MM.1S (cell line): ENCODE results near the gene TPM1.

Experiments used
- DNase-seq: peaks from one replicate; pipeline ENCODE4 v3.0.0-alpha.2; 2015
- H2AFZ ChIP-seq: fragments of 300-600 bp; sonication (generic); 2 replicates; pipeline ENCODE4 v1.6.0; 2016; ENCODE audit warnings: antibody characterized with exemption, low read length
- H3F3A ChIP-seq: fragments of 300-600 bp; sonication (generic); 2 replicates; pipeline ENCODE4 v1.6.1; 2016; ENCODE audit warnings: mild to moderate bottlenecking, antibody characterized with exemption, low read length, moderate library complexity, mixed read lengths; ENCODE audit not compliant: insufficient read depth
- H3K27ac ChIP-seq: fragments of 300-600 bp; sonication (generic); 2 replicates; pipeline ENCODE4 v1.5.1; 2016; ENCODE audit warnings: mild to moderate bottlenecking, low read length
- H3K27me3 ChIP-seq: fragments of 300-600 bp; sonication (generic); replicated peaks from 2 replicates; pipeline ENCODE4 v1.6.0; 2016; ENCODE audit warnings: low read length; ENCODE audit not compliant: insufficient read depth
- H3K36me3 ChIP-seq: fragments of 300-600 bp; sonication (generic); replicated peaks from 2 replicates; pipeline ENCODE4 v1.6.1; 2016; ENCODE audit warnings: mild to moderate bottlenecking, low read length, mixed read lengths; ENCODE audit not compliant: insufficient read depth
- H3K4me1 ChIP-seq: fragments of 300-600 bp; sonication (generic); 2 replicates; pipeline ENCODE4 v1.6.1; 2016; ENCODE audit warnings: low read length, mixed read lengths
- H3K4me2 ChIP-seq: fragments of 300-600 bp; sonication (generic); 2 replicates; pipeline ENCODE4 v1.6.0; 2016; ENCODE audit warnings: low read depth, low read length
- H3K4me3 ChIP-seq: fragments of 300-600 bp; sonication (generic); 2 replicates; pipeline ENCODE4 v1.5.1; 2016; ENCODE audit warnings: low read length, mixed read lengths
- H3K79me2 ChIP-seq: fragments of 300-600 bp; sonication (generic); 2 replicates; pipeline ENCODE4 v1.6.1; 2016; ENCODE audit warnings: mixed run types, low read length, mixed read lengths
- H3K9ac ChIP-seq: fragments of 300-600 bp; sonication (generic); 2 replicates; pipeline ENCODE4 v1.6.1; 2016; ENCODE audit warnings: low read length, mixed read lengths
- H3K9me2 ChIP-seq: fragments of 300-600 bp; sonication (generic); replicated peaks from 2 replicates; pipeline ENCODE4 v1.6.1; 2016; ENCODE audit warnings: mild to moderate bottlenecking, low read length, mixed read lengths; ENCODE audit not compliant: insufficient read depth
- H3K9me3 ChIP-seq: fragments of 300-600 bp; sonication (generic); replicated peaks from 2 replicates; pipeline ENCODE4 v1.6.1; 2016; ENCODE audit warnings: mild to moderate bottlenecking, low read length, mixed read lengths; ENCODE audit not compliant: insufficient read depth
- H4K20me1 ChIP-seq: fragments of 300-600 bp; sonication (generic); 2 replicates; pipeline ENCODE4 v1.6.1; 2016; ENCODE audit warnings: mild to moderate bottlenecking, low read length, moderate library complexity, mixed read lengths; ENCODE audit not compliant: insufficient read depth
- EZH2 ChIP-seq: fragments of 300-600 bp; sonication (generic); optimal IDR thresholded peaks from 2 replicates; pipeline ENCODE3; 2017; ENCODE audit warnings: low read depth, mild to moderate bottlenecking, antibody characterized with exemption, low read length, mixed read lengths
- EZH2phosphoT487 ChIP-seq: fragments of 300-600 bp; sonication (generic); IDR thresholded peaks from 2 replicates; pipeline ENCODE4 v1.6.1; 2018; ENCODE audit warnings: antibody characterized with exemption, low read length
- TF ChIP-seq, protein P1 (sequence below): fragments of 300-600 bp; sonication (generic); IDR thresholded peaks from 2 replicates; pipeline ENCODE4 v1.5.1; 2016; ENCODE audit warnings: antibody characterized with exemption, low read length, mixed read lengths

Gene TPM1

DNA sequence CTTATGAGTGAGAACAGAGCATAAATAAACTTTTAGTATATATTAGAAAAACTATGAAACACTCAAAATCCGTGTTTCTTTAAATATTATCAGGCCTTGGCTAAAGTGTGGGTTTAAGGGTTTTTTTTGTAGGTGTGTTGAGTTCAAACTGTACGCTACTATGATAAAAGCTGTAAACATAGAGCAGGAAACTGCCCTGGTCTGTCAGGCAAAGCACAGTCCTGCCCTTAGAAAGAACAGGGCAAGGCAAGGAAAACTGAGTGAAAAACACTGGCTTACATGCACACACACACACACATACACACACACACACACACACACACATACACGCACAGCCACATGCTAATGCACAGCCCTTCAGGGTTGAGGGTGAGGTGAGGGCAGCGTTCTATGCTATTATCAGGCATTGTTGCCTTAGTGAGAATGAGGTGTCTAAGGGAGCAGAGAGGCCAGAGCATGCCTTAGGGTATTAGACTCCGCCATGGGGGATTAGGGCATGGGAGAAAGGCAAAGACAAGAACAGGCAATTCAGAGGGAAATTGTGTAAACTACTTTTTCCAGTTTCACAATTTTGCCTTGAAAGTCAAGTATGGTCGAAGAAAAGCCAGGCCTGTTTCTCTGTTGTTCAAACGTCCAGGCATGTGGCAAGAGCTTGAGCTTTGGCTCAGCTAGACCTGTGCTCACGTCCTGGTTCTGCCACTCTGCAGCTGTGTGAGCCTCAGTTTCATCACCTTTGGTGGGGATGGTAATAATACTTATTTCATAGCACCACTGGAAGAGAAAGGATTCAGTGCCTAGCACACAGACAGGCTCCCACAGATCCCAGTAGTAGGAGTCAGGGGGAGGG lies 36.3 kb upstream of the TPM1 start:
- H3K9me3 ChIP-seq, result no peaks in the 10 kb centered on the region
- H4K20me1 ChIP-seq, result no peaks in the 10 kb centered on the region
- H3K4me2 ChIP-seq, result no peak overlapping the region
- no peaks in the 10 kb centered on the region for H3K9me2 ChIP-seq
- H3K79me2 ChIP-seq, result no peaks in the 10 kb centered on the region
- no peaks in the 10 kb centered on the region for H3F3A ChIP-seq
- H3K9ac ChIP-seq, result no peak overlapping the region
- no peak overlapping the region for H3K27ac ChIP-seq
- no peak overlapping the region for H2AFZ ChIP-seq
- no peak overlapping the region for H3K4me3 ChIP-seq
- H3K36me3 ChIP-seq, result no peaks in the 10 kb centered on the region
- no peaks in the 10 kb centered on the region for H3K27me3 ChIP-seq
- DNase-seq, result no peak
- TF ChIP-seq EZH2phosphoT487 (no peak), EZH2 (no peak)
- TF ChIP-seq, protein P1, sequence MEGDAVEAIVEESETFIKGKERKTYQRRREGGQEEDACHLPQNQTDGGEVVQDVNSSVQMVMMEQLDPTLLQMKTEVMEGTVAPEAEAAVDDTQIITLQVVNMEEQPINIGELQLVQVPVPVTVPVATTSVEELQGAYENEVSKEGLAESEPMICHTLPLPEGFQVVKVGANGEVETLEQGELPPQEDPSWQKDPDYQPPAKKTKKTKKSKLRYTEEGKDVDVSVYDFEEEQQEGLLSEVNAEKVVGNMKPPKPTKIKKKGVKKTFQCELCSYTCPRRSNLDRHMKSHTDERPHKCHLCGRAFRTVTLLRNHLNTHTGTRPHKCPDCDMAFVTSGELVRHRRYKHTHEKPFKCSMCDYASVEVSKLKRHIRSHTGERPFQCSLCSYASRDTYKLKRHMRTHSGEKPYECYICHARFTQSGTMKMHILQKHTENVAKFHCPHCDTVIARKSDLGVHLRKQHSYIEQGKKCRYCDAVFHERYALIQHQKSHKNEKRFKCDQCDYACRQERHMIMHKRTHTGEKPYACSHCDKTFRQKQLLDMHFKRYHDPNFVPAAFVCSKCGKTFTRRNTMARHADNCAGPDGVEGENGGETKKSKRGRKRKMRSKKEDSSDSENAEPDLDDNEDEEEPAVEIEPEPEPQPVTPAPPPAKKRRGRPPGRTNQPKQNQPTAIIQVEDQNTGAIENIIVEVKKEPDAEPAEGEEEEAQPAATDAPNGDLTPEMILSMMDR, result no peak
- H3K4me1 ChIP-seq, result no peaks in the 10 kb centered on the region

DNA sequence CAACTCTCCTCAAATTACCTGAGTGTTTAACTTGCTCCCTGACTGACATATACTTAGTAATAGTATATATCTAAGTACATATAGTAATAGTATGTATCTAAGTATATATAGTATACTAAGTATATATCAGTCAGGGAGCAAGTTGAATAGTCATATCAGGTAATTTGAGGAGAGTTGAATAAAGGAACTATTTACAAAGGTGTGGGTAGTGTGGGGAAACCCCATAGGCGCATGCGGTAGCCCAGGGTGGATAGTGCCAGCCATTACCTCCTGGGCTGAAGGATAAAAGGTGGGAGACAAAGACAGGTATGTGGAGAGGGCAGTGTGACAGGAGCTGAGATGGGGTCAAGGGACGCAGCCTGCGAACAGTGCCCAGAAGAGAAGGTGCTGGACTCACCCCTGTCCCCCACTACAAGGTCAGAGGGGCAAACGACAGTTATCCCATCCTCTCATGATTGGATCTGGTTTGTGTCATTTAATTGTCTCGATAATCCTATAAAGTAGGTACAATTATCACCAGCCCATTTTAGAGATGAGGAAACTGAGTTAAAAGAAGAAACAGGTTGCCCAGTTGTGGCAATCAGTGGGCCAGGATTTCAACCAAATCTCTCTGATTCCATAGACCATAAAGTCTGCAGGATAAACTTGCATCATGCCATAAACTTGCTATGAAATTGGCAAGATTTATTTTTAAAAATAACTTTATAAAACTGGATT lies 34.1 kb upstream of the TPM1 start:
- no peak for TF ChIP-seq EZH2
- TF ChIP-seq, protein P1, result no peak
- TF ChIP-seq EZH2phosphoT487, result no peak
- H3K4me3 ChIP-seq, result no peak overlapping the region
- no peaks in the 10 kb centered on the region for H4K20me1 ChIP-seq
- H3K36me3 ChIP-seq, result no peaks in the 10 kb centered on the region
- H3K79me2 ChIP-seq, result no peaks in the 10 kb centered on the region
- no peaks in the 10 kb centered on the region for H3K27me3 ChIP-seq
- no peaks in the 10 kb centered on the region for H3F3A ChIP-seq
- H3K9me2 ChIP-seq, result no peaks in the 10 kb centered on the region
- H3K4me2 ChIP-seq, result no peak overlapping the region
- no peak overlapping the region for H3K27ac ChIP-seq
- H3K9ac ChIP-seq, result no peak overlapping the region
- no peak overlapping the region for H2AFZ ChIP-seq
- H3K4me1 ChIP-seq, result no peaks in the 10 kb centered on the region
- DNase-seq, result no peak
- H3K9me3 ChIP-seq, result no peaks in the 10 kb centered on the region

DNA sequence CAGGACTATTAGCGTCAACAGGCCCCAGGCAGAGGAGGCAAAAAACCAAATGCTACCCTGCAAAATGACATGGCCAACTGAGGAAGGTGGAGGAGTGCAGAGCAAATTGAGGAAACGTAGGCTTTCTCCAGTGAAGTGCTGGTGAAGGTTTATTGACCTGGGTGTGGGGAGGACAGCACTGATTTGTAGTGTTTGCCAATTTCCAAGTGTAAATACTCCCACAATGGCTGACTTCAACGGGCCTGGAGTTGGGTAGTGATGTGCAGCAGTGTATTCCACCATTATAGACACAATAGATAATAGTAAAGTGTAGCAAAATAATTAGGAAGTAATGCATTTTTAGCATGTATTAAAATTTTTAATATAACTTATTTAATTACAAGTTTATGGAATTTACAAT lies 32.2 kb upstream of the TPM1 start:
- H3K27ac ChIP-seq, result no peak overlapping the region
- TF ChIP-seq, protein P1, result no peak
- TF ChIP-seq EZH2phosphoT487, result no peak
- no peak for TF ChIP-seq EZH2
- no peaks in the 10 kb centered on the region for H3K9me3 ChIP-seq

More for the DNA sequence above, 32.2 kb upstream of the TPM1 start:
- Histone ChIP-seq H3F3A (no peaks in the 10 kb centered on the region), H3K4me2 (no peak overlapping the region), H3K36me3 (no peaks in the 10 kb centered on the region), H3K9me2 (no peaks in the 10 kb centered on the region), H3K79me2 (no peaks in the 10 kb centered on the region), H3K4me3 (no peak overlapping the region), H2AFZ (no peak overlapping the region), H3K4me1 (no peaks in the 10 kb centered on the region), H3K9ac (no peak overlapping the region), H4K20me1 (no peaks in the 10 kb centered on the region), H3K27me3 (no peaks in the 10 kb centered on the region)
- no peak for DNase-seq
